ENCODE measurements around the gene EPG5.

GRCh38 chr18:45879681-45880655, 87.2 kb downstream of the EPG5 start:
- TF ChIP-seq CTCF (IDR thresholded peaks at IDR 0.05 in 8 of 11, conservative IDR thresholded peaks at IDR 0.05 in 3 of 11) (peak; percentile 86 to 100 (median 99)), POLR2A (IDR thresholded peaks at IDR 0.05) (no peak)

All from spleen (tissue), 7 donors.